Measurements from ENCODE around the gene YEATS2.
"Not testable (repeated sequence)": the region's sequence is repeated elsewhere in the genome, so short reads cannot be mapped to it uniquely, and the experiment has no call there.

The YEATS2 gene

GRCh38 chr3:183711516-183711915 is 13.9 kb downstream of the YEATS2 start:
- DNase-seq (ENCODE audit: low read depth in 1 of 2, low spot score in 1 of 2), result no peak

GRCh38 chr3:183714622-183715021 is 17.0 kb downstream of the YEATS2 start:
- DNase-seq (ENCODE audit: low read depth in 1 of 2, low spot score in 1 of 2), result no peak

- no peak for DNase-seq (ENCODE audit: low read depth in 1 of 2, low spot score in 1 of 2)
Observed at GRCh38 chr3:183718012-183718411, 20.4 kb downstream of the YEATS2 start.

- DNase-seq (ENCODE audit: low read depth in 1 of 2, low spot score in 1 of 2), result no peak
Observed at GRCh38 chr3:183725387-183725786, 27.8 kb downstream of the YEATS2 start.

- DNase-seq (ENCODE audit: low read depth in 1 of 2, low spot score in 1 of 2), result no peak
Observed at GRCh38 chr3:183728204-183728603, 30.6 kb downstream of the YEATS2 start.

- no peak for DNase-seq (ENCODE audit: low read depth in 1 of 2, low spot score in 1 of 2)
Observed at GRCh38 chr3:183730361-183730760, 32.8 kb downstream of the YEATS2 start.

- DNase-seq (ENCODE audit: low read depth in 1 of 2, low spot score in 1 of 2), result no peak
Observed at GRCh38 chr3:183731611-183732010, 34.0 kb downstream of the YEATS2 start.

- no peak for DNase-seq (ENCODE audit: low read depth in 1 of 2, low spot score in 1 of 2)
Observed at GRCh38 chr3:183733553-183733952, 36.0 kb downstream of the YEATS2 start.

- no peak for DNase-seq (ENCODE audit: low read depth in 1 of 2, low spot score in 1 of 2)
Observed at GRCh38 chr3:183734750-183735494, 37.3 kb downstream of the YEATS2 start.

GRCh38 chr3:183737116-183737515 is 39.5 kb downstream of the YEATS2 start:
- DNase-seq (ENCODE audit: low read depth in 1 of 2, low spot score in 1 of 2), result no peak

GRCh38 chr3:183740154-183740553 is 42.6 kb downstream of the YEATS2 start:
- not testable (repeated sequence) for DNase-seq (ENCODE audit: low read depth in 1 of 2, low spot score in 1 of 2)

GRCh38 chr3:183743231-183743630 is 45.6 kb downstream of the YEATS2 start:
- DNase-seq (ENCODE audit: low read depth in 1 of 2, low spot score in 1 of 2), result no peak

- no peak for DNase-seq (ENCODE audit: low read depth in 1 of 2, low spot score in 1 of 2)
Observed at GRCh38 chr3:183745300-183746098, 47.9 kb downstream of the YEATS2 start.

GRCh38 chr3:183754052-183754451 is 56.5 kb downstream of the YEATS2 start:
- no peak for DNase-seq (ENCODE audit: low read depth in 1 of 2, low spot score in 1 of 2)

GRCh38 chr3:183762304-183762703 is 64.7 kb downstream of the YEATS2 start:
- DNase-seq (ENCODE audit: low read depth in 1 of 2, low spot score in 1 of 2), result no peak

- no peak for DNase-seq (ENCODE audit: low read depth in 1 of 2, low spot score in 1 of 2)
Observed at GRCh38 chr3:183764847-183765731, 67.5 kb downstream of the YEATS2 start.

GRCh38 chr3:183766107-183766506 is 68.5 kb downstream of the YEATS2 start:
- no peak for DNase-seq (ENCODE audit: low read depth in 1 of 2, low spot score in 1 of 2)

- DNase-seq (ENCODE audit: low read depth in 1 of 2, low spot score in 1 of 2), result peak; percentile 37 to 48
Observed at GRCh38 chr3:183766745-183767606, 69.4 kb downstream of the YEATS2 start.

- DNase-seq (ENCODE audit: low read depth in 1 of 2, low spot score in 1 of 2), result no peak
Observed at GRCh38 chr3:183768114-183768513, 70.5 kb downstream of the YEATS2 start.

- no peak for DNase-seq (ENCODE audit: low read depth in 1 of 2, low spot score in 1 of 2)
Observed at GRCh38 chr3:183769453-183769852, 71.9 kb downstream of the YEATS2 start.

- no peak for DNase-seq (ENCODE audit: low read depth in 1 of 2, low spot score in 1 of 2)
Observed at GRCh38 chr3:183774631-183775030, 77.0 kb downstream of the YEATS2 start.
